Activated CD4-positive, CD25-positive, alpha-beta regulatory T cell treated with anti-CD3 and anti-CD28 coated beads, Interleukin-2, amount 50 U/mL, for 16 hours (primary cell): ENCODE results near the gene SFXN4.
"Not testable (repeated sequence)": the region's sequence is repeated elsewhere in the genome, so short reads cannot be mapped to it uniquely, and the experiment has no call there.

Experiments
- DNase-seq: peaks from one replicate; pipeline ENCODE4 v3.0.0-alpha.2; 2020; ENCODE audit warnings: low read depth, low spot score

Gene SFXN4

GRCh38 chr10:119190954-119191785, 25.7 kb upstream of the SFXN4 start:
- DNase-seq: no peak

DNA sequence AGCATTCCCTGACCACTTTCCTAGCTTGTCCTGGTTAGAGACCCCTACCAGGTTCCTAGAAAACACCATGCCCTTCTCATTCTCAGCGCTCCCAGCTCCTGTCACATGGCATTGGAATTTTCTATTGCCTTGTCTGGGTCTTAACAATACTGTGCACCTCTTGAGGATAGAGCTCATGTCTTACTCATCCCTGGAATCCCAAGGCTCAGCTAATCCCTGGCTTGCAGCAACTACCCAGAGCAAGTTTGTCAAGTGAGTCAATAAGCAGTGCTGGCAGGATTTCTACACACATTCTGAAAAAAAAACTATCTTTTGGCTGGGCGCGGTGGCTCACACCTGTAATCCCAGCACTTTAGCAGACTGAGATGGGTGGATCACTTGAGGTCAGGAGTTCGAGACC, 24.8 kb upstream of the SFXN4 start:
- no peak for DNase-seq

DNA sequence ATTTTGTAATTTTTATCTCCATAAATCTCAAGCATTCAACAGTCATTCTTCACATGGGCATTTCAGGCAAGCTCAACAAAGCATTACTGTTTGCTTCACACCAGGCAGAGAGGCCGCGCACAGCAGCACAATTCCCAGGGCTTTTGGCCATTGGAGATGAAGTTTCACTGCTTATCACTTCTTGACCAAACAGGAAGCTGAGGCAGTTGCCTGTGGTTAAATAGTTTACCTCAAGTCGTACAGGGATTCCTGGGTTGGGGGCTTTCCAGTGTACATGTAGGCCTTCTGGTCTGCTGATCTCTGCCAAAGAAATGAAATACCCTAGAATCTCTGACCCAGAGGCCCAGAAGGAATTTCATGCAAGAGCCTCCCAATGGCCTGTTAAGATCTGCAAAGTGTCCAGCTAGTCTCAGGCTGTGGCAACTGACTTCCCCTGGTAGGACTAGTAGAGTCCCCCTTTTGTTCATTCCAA, 24.3 kb upstream of the SFXN4 start:
- DNase-seq: no peak

DNA sequence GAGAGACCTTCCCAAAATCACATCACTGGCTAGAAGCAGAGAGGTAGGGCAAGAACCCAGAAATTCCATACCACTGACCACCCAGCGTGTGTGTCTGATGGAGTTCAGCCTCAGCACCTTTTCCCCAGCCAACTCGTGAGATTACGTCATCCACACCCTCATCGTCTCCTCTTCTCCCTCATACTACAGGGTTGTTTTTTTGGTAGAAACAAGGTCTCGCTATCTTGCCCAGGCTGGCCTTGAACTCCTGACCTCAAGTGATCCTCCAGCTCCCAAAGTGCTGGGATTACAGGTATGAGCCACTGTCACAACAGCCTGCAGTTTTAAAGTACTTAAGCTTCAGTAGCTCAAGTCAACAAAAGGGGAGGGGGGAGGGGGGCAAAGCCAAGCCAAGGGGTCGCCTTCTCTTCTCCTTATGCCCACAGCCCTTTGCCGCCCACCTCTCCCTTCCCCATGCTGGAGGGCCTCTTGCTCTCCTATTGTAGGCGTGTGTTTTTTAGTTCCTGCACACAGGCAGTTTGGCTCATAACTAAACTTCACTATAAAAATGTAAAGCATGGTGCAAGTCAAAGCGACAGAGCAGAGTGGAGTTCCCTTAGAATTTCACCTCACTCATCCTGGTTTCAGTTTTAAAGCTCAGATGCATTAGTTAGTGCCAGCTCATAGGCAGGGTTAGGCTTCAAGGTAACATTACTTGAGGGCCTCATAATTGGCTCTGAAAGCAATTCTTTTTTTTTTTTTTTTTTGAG, 18.3 kb upstream of the SFXN4 start:
- no peak for DNase-seq

- not testable (repeated sequence) for DNase-seq
Observed at GRCh38 chr10:119180850-119181400, 15.4 kb upstream of the SFXN4 start.

DNA sequence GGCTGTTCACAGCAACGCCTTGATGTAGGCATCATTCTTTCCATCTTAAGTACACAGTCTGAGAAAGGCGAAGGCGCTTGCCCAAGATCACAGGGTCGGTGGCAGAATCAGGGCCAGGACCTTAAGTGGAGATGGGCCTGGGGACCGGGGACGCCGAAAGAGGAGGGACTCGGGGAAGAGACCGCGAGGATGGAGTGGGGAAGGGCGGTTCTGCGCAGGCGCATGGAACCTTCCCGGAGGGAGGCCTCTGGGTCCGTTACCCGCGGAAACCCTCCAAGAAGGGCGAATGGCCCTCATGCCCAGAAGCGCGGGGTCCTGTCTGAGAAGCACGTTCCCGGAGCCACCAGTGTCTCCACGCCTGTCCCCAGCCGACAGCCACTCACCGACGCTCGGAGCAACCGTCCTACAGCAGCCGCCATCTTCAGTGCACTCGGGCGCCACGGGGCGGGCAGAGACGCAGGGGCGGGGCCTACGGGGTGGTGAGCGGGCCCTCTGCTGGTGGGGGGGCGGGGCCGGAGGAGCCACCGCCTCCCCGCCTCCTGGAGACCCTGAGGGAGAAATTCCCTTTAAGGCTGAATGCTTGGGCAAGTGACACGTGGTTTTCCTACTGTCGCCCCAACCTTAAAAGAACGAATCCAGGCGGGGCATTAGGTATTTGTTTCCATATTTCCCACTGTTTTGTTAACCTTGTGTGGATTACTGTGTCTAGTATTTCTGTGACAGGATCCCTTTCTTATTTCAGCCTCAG, 13.0 kb upstream of the SFXN4 start, which contains the start of gene PRDX3:
Gene PRDX3 (minus strand): TSS at position 441 of the 748 bp plus-strand sequence. CDS start 22 bp downstream, at position 419.
- peak; percentile 83 for DNase-seq

GRCh38 chr10:119177708-119178371, 12.3 kb upstream of the SFXN4 start:
- no peak for DNase-seq

DNA sequence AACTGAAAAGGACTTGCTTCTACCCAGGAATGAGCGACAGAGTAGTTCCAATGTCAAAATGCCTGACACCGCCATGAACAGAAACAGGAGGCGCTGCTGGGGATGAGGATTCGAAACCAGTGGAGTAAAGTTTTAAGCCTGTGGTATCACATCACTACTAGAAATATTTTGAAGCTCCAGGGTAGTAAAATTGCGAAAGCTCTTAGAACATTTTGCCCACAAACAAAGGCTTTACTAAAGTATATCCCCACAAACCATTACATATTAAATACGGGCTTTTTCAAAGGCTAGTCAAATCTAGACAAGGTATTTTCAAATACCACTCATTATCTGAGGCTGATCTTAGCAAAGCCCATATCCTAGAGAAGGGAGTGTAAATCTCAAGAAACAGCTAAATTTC, 10.7 kb upstream of the SFXN4 start:
- DNase-seq: no peak

- DNase-seq: no peak
Observed at GRCh38 chr10:119174109-119174508, 8.6 kb upstream of the SFXN4 start.

GRCh38 chr10:119167041-119167440, 1.5 kb upstream of the SFXN4 start:
- no peak for DNase-seq

DNA sequence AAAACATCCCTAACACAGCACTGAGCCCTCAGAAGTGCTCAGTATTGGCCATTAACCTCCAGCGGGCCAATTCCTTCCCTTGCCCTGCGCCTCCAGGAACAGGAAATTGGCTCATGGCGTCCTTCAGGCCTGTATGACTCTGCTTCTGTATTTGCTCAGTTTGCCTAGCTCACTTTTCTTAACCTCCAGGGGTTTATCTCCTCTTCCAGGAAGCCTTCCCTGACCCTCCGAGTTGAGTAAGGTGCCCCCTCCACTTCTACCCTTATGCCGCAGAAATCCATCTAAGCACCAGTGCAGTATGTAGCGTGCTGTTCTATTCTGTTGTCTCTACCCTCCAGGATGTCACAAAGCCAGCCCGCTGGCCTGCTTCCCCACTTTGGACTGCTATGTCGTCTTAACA, 1.1 kb upstream of the SFXN4 start:
- no peak for DNase-seq

- DNase-seq: no peak
Observed at GRCh38 chr10:119166118-119166500, 595 bp upstream of the SFXN4 start.

- no peak for DNase-seq
Observed at GRCh38 chr10:119162452-119163092, 2.9 kb downstream of the SFXN4 start.

GRCh38 chr10:119161680-119162451, 3.6 kb downstream of the SFXN4 start:
- no peak for DNase-seq

GRCh38 chr10:119159332-119159731, 6.2 kb downstream of the SFXN4 start:
- no peak for DNase-seq

GRCh38 chr10:119153661-119154060, 11.9 kb downstream of the SFXN4 start:
- DNase-seq: no peak

DNA sequence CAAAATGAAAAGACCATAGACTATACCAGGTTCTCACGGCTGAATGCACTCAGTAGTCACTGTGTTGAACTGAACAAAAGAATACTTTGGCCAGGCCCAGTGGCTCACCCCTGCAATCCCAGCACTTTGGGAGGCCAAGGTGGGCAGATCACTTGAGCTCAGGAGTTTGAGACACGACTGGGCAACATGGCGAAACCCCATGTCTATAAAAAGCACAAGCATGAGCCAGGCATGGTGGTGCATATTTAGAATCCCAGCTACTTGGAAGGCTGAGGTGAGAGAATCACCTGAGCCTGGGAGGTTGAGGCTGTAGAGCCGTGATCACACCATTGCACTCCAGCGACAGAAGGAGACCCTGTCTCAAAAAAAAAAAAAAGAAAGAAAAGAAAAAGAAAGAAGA, 12.5 kb downstream of the SFXN4 start:
- no peak for DNase-seq

DNA sequence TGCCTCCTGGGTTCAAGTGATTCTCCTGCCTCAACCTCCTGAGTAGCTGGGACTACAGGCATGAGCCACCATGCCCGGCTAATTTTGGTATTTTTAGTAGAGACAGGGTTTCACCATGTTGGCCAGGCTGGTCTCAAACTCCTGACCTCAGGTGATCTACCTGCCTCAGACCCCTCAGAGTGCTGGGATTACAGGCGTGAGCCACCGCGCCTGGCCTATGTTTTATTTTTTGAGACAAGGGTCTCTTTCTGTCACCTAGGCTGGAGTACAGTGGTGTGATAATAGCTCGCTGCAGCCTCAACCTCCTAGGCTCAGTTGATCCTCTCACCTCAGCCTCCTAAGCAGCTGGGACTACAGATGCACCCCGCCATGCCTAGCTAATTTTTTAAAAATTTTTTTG, 13.9 kb downstream of the SFXN4 start:
- not testable (repeated sequence) for DNase-seq

- DNase-seq: no peak
Observed at GRCh38 chr10:119149729-119150128, 15.8 kb downstream of the SFXN4 start.

- DNase-seq: no peak
Observed at GRCh38 chr10:119149157-119149556, 16.4 kb downstream of the SFXN4 start.
